PFSK-1 (cell line): ENCODE results near the gene PRSS33.

Source experiments
- POLR2AphosphoS5 ChIP-seq: IDR thresholded peaks from 2 replicates; pipeline ENCODE4 v1.6.1; 2012; ENCODE audit warnings: low read depth, mild to moderate bottlenecking, control low read depth, low read length, moderate library complexity
- REST ChIP-seq, 2 experiments: IDR thresholded peaks; 2 replicates each; pipeline versions ENCODE4 v1.6.1 to v1.8.0; 2011 to 2012; ENCODE audit warnings: low read depth in 2 of 2, low read length in 2 of 2, control low read depth in 1 of 2, inconsistent platforms in 1 of 2, mild to moderate bottlenecking in 1 of 2, moderate library complexity in 1 of 2; ENCODE audit not compliant: insufficient read depth in 1 of 2
- SIN3A ChIP-seq: IDR thresholded peaks from 2 replicates; pipeline ENCODE4 v1.6.1; 2012; ENCODE audit warnings: mild to moderate bottlenecking, low read length, moderate library complexity, borderline replicate concordance; ENCODE audit not compliant: insufficient read depth
- TAF1 ChIP-seq: IDR thresholded peaks from 2 replicates; pipeline ENCODE4 v1.6.1; 2012; ENCODE audit warnings: low read length, control low read depth, borderline replicate concordance; ENCODE audit not compliant: insufficient read depth

DNA sequence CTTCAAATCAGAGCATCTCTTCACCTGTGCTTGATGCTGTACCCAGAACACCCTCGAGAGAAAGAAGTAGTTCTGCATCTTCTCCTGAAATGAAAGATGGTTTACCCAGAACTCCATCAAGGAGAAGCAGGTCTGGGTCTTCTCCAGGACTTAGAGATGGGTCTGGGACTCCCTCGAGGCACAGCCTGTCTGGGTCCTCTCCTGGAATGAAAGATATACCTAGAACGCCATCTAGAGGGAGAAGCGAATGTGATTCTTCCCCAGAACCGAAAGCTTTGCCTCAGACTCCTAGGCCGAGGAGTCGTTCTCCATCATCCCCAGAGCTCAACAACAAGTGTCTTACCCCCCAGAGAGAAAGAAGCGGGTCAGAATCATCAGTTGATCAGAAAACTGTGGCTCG lies 22.6 kb downstream of the PRSS33 start:
- TF ChIP-seq SIN3A (no peak), POLR2AphosphoS5 (no peak), TAF1 (no peak), REST (IDR thresholded peaks at IDR 0.05; ENCODE audit: insufficient read depth in 1 of 2, low read depth in 2 of 2, low read length in 2 of 2) (no peak)
